Astrocyte of the spinal cord (primary cell): ENCODE results near the gene FOSL2.

Experiments used
- DNase-seq: peaks from one replicate; pipeline ENCODE4 v3.0.0; 2011; ENCODE audit warnings: low read depth, low spot score
- H3K4me3 ChIP-seq: 2 replicates; pipeline ENCODE4 v1.5.1; 2011; ENCODE audit warnings: low read depth, mild to moderate bottlenecking, low read length, moderate library complexity
- in situ Hi-C: cut with HindIII; loops from 2 replicates; pipeline ENCODE4 v1.10.0; 2017; ENCODE audit warnings: low sequenced_read_pairs
- TF ChIP-seq, protein P1 (sequence below): IDR thresholded peaks from 2 replicates; pipeline ENCODE4 v1.5.1; 2012; ENCODE audit warnings: low read depth, mild to moderate bottlenecking, low read length, inconsistent platforms

Gene FOSL2

DNA sequence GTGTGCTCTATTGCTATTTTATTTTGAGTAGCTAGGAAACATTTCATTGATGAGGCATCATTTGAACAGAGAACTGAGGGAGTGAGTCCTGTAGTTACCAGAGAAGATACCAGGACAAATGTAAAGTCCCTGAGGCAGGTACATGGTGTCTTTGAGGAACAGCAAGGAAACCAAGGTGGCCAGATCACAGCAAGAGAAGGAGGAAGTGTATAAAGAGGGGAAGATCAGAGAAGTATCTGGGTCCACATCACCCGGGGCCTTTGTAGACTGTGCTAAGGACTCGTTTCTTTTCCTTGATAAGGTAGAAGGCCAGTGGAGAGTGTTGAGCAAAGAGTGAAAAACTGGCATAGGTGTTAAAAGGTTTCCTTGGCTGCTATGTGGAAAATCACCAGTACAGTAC is 68.4 kb downstream of the FOSL2 start:
- no peak for DNase-seq
- in situ Hi-C loops = no loop called here
- TF ChIP-seq, protein P1, sequence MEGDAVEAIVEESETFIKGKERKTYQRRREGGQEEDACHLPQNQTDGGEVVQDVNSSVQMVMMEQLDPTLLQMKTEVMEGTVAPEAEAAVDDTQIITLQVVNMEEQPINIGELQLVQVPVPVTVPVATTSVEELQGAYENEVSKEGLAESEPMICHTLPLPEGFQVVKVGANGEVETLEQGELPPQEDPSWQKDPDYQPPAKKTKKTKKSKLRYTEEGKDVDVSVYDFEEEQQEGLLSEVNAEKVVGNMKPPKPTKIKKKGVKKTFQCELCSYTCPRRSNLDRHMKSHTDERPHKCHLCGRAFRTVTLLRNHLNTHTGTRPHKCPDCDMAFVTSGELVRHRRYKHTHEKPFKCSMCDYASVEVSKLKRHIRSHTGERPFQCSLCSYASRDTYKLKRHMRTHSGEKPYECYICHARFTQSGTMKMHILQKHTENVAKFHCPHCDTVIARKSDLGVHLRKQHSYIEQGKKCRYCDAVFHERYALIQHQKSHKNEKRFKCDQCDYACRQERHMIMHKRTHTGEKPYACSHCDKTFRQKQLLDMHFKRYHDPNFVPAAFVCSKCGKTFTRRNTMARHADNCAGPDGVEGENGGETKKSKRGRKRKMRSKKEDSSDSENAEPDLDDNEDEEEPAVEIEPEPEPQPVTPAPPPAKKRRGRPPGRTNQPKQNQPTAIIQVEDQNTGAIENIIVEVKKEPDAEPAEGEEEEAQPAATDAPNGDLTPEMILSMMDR = no peak
- H3K4me3 ChIP-seq = no peak overlapping the region

DNA sequence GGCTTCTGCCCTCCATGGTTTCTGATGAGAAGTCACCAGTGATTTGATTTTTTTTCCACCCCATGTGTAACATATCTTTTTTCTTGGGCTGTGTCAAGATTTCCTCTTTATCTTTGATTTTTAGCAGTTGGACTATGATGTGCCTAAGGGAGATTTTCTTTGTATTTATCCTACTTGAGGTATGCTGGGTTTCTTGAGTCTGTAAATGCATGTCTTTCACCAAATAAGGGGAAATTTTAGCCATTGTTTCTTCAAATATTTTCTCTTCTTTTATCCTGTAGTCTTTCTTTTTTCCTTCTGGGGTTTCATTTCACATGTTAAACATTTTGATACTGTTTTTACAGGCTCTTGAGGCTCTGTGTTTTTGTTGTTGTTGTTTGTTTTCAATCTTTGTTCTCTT is 69.5 kb downstream of the FOSL2 start:
- H3K4me3 ChIP-seq = no peak overlapping the region
- TF ChIP-seq, protein P1 = no peak
- no peak for DNase-seq
- in situ Hi-C loops = no loop called here

DNA sequence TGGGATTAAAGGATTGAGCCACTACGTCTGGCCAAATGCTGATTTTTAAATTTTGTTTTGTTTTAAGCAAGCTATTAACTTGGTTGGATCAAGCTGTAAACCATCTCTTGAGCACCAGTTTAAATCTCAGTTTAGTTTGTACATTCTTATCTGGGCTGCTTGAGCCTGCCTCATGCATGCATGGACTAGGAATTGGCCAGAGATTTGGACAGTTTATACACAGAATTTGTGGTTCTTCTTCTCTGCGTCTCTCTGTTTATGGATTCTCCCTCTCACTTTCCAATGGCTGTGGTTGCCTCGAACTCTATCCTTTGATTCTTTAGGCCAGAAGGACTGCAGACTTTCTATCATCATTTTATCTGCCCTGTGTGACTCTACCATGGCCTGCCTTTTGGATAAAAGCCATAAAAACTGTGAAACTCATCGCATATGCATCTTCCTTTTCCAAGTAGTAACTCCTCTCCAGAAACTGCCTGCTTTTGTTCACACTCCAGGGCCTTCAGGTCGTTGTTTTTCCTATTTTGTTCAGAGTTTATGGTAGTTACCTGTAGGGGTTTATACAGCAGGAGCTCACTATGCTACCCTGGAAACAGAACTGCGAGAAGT is 70.7 kb downstream of the FOSL2 start:
- H3K4me3 ChIP-seq = no peak overlapping the region
- TF ChIP-seq, protein P1 = no peak
- DNase-seq = no peak
- in situ Hi-C loops = no loop called here

DNA sequence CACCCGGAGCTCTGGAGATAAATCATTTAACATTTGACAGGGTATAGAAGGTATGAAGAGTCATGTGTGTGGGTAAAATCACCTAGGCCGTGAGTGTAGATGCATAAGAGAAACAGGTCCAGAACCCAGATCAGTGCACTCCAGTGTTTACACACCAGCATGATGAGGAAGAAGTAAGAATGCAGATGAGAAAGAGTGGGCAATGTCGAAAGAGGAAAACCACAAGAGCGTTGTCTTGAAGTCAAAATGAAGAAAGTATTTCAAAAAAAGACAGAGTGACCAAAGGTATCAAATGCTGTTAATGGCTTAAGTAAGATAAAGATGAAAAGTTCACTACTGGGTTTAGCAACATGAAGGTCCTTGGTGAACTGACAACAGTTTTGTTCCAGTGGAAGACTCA is 71.2 kb downstream of the FOSL2 start:
- TF ChIP-seq, protein P1 = no peak
- H3K4me3 ChIP-seq = no peak overlapping the region
- in situ Hi-C loops = no loop called here
- DNase-seq = no peak

DNA sequence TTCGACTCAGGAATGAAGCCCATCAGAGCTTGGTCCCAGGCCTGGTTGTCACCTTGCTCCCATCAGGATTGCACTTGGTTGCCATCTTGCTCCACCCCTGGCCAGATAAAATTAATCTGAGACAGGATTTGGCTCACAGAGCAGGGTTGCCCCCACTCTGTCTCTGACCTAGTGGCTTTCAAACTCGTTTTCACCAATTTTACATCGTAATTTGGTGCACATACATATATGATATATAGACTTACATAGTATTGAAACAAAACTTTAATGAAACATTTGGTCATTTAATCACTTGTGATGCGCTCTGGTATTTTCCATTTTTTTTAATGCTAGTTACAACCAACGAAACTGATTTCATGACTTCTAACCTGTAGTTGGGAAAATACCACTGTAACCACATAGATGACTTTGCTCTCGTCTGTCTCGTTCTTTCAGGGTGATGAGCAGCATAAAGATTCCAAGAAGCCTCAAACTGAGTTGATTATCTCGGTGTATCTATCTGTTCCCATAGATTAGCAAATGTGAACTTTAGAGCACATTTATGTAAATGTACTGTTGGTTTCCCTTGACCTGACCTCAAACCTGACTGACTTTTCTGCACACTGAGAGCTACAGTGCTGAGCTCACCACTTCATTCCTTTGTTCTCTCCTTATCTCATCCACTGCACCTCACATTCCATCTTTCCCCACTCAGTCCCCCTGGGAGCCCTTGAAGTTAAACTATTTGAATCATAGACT is 72.7 kb downstream of the FOSL2 start:
- DNase-seq = no peak
- no peak overlapping the region for H3K4me3 ChIP-seq
- in situ Hi-C loops = no loop called here
- TF ChIP-seq, protein P1 = no peak
